CD4-positive, alpha-beta T cell treated with Interleukin-12 subunit alpha and Interleukin-12 subunit beta, for 1 hour (primary cell): ENCODE measurements around the gene COMMD4.
"Not testable (repeated sequence)": the region's sequence is repeated elsewhere in the genome, so short reads cannot be mapped to it uniquely, and the experiment has no call there.

Experiments used
- DNase-seq: peaks from one replicate; pipeline ENCODE4 v3.0.0-alpha.2; 2020

The COMMD4 gene

GRCh38 chr15:75335705-75336355, at the start of gene COMMD4:
COMMD4 (plus strand) TSS chr15:75336063; CDS start chr15:75336090, 27 bp downstream.
- DNase-seq, result peak; percentile 73

GRCh38 chr15:75293660-75294059, 42.2 kb upstream of the COMMD4 start:
- not testable (repeated sequence) for DNase-seq

GRCh38 chr15:75298541-75299310, 37.1 kb upstream of the COMMD4 start:
- DNase-seq, result not testable (repeated sequence)

GRCh38 chr15:75299311-75299688, 36.6 kb upstream of the COMMD4 start:
- DNase-seq, result peak; percentile 62

- DNase-seq, result not testable (repeated sequence)
Measured at GRCh38 chr15:75300026-75300425, 35.8 kb upstream of the COMMD4 start.

GRCh38 chr15:75302318-75302717, 33.5 kb upstream of the COMMD4 start:
- no peak for DNase-seq

- DNase-seq, result not testable (repeated sequence)
Measured at GRCh38 chr15:75302753-75303152, 33.1 kb upstream of the COMMD4 start.

GRCh38 chr15:75306188-75306587, 29.7 kb upstream of the COMMD4 start:
- DNase-seq, result no peak

- no peak for DNase-seq
Measured at GRCh38 chr15:75307778-75308390, 28.0 kb upstream of the COMMD4 start.

GRCh38 chr15:75309711-75310110, 26.2 kb upstream of the COMMD4 start:
- DNase-seq, result no peak

GRCh38 chr15:75312548-75312947, 23.3 kb upstream of the COMMD4 start:
- not testable (repeated sequence) for DNase-seq

GRCh38 chr15:75313116-75313845, 22.6 kb upstream of the COMMD4 start:
- DNase-seq, result no peak

- DNase-seq, result no peak
Measured at GRCh38 chr15:75314552-75315290, 21.1 kb upstream of the COMMD4 start.

GRCh38 chr15:75319231-75319897, 16.5 kb upstream of the COMMD4 start:
- not testable (repeated sequence) for DNase-seq

GRCh38 chr15:75321711-75322110, 14.2 kb upstream of the COMMD4 start:
- DNase-seq, result no peak

GRCh38 chr15:75325922-75326321, 9.9 kb upstream of the COMMD4 start:
- no peak for DNase-seq

- DNase-seq, result no peak
Measured at GRCh38 chr15:75327005-75327404, 8.9 kb upstream of the COMMD4 start.

GRCh38 chr15:75327491-75327890, 8.4 kb upstream of the COMMD4 start:
- DNase-seq, result no peak

GRCh38 chr15:75328493-75329314, 7.2 kb upstream of the COMMD4 start:
- DNase-seq, result no peak

- DNase-seq, result no peak
Measured at GRCh38 chr15:75329571-75329970, 6.3 kb upstream of the COMMD4 start.

GRCh38 chr15:75332093-75332492, 3.8 kb upstream of the COMMD4 start:
- not testable (repeated sequence) for DNase-seq
